Panc1 (cell line): ENCODE data around the gene C1orf159. TPM values are rescaled to one million over a fixed set of nuclear protein-coding genes. Genes with fewer than 3 reads are reported as not detected.

Source experiments
- ATAC-seq: fragments of 200-7000 bp; cut with Tn5 transposase; 2 replicates; pipeline ENCODE4 v1.9.1; 2020; ENCODE audit warnings: mild to moderate bottlenecking, moderate library complexity
- BruUV-seq: library from RNA; stranded (reverse); fragments of 400-500 nt; replicated peaks from 2 replicates; lab custom pipeline; 2021; lab: Mats Ljungman, UMichigan
- CTCF ChIA-PET: fragments of 300-600 bp; sonication (Branson Sonifier 250); formaldehyde crosslinking; loops from one replicate; lab custom pipeline; 2022; ENCODE audit warnings: antibody characterized with exemption; lab: Charles Lee
- POLR2A ChIA-PET: fragments of 300-600 bp; sonication (Branson Sonifier 250); formaldehyde crosslinking; loops from one replicate; lab custom pipeline; 2022; ENCODE audit warnings: antibody characterized with exemption; lab: Charles Lee
- DNase-seq: peaks from one replicate; pipeline ENCODE4 v3.0.0-alpha.2; 2010; ENCODE audit warnings: low read depth, low spot score
- H3K27ac ChIP-seq: 2 replicates; pipeline ENCODE4 v1.5.1; 2011; ENCODE audit warnings: mild to moderate bottlenecking, low read length, inconsistent platforms
- H3K27me3 ChIP-seq: fragments of 200-500 bp; sonication (Bioruptor generic); 2 replicates; pipeline ENCODE4 v1.6.0; 2014; ENCODE audit warnings: low read length, inconsistent platforms; ENCODE audit not compliant: control insufficient read depth, insufficient read depth
- H3K36me3 ChIP-seq: fragments of 200-500 bp; sonication (Bioruptor generic); 2 replicates; pipeline ENCODE4 v1.5.1; 2014; ENCODE audit warnings: inconsistent platforms, mild to moderate bottlenecking, low read length, moderate library complexity; ENCODE audit not compliant: control insufficient read depth, insufficient read depth
- H3K4me1 ChIP-seq: 2 replicates; pipeline ENCODE4 v1.5.1; 2011; ENCODE audit warnings: inconsistent platforms, mild to moderate bottlenecking, low read length, moderate library complexity; ENCODE audit not compliant: control insufficient read depth, insufficient read depth
- H3K4me3 ChIP-seq, 2 experiments: 2 replicates each; pipeline ENCODE4 v1.5.1; 2011 to 2012; ENCODE audit warnings: low read depth in 2 of 2, low read length in 2 of 2, mild to moderate bottlenecking in 2 of 2, inconsistent platforms in 1 of 2, moderate library complexity in 1 of 2
- H3K9me3 ChIP-seq: fragments of 200-500 bp; sonication (Bioruptor generic); 2 replicates; pipeline ENCODE4 v1.5.1; 2014; ENCODE audit warnings: low read depth, mild to moderate bottlenecking, inconsistent platforms, low read length, moderate library complexity; ENCODE audit not compliant: control insufficient read depth, insufficient read depth
- POLR2AphosphoS5 ChIP-seq: IDR thresholded peaks from 2 replicates; pipeline ENCODE4 v1.6.1; 2012; ENCODE audit warnings: mild to moderate bottlenecking, low read depth, low read length, moderate library complexity
- SIN3A ChIP-seq: IDR thresholded peaks from 2 replicates; pipeline ENCODE4 v1.6.1; 2012; ENCODE audit warnings: low read depth, mild to moderate bottlenecking, low read length, moderate library complexity, borderline replicate concordance; ENCODE audit not compliant: insufficient read depth
- TCF7L2 ChIP-seq: IDR thresholded peaks from 2 replicates; pipeline ENCODE4 v1.6.1; 2011; ENCODE audit warnings: mild to moderate bottlenecking, low read depth, low read length, inconsistent platforms
- in situ Hi-C: cut with HindIII; loops from 2 replicates; pipeline ENCODE4 v1.10.0; 2016; ENCODE audit warnings: low sequenced_read_pairs, low pct_unique_long_range_greater_than_20kb
- intact Hi-C: fragments of 100-400 bp; cut with micrococcal nuclease; formaldehyde crosslinking; loops from one replicate; pipeline ENCODE4 v1.10.0; 2022; ENCODE audit not compliant: unreplicated experiment
- total RNA-seq: library from RNA; stranded (reverse); gene quantifications from one replicate; pipeline ENCODE4 v1.2.1, GENCODE V29; 2021; ENCODE audit not compliant: unreplicated experiment
- TF ChIP-seq, protein P1 (sequence below): fragments of 450-650 bp; IDR thresholded peaks from 2 replicates; pipeline ENCODE4 v1.5.1; 2017; ENCODE audit warnings: mild to moderate bottlenecking
- TF ChIP-seq, protein P2 (sequence below), 2 experiments: IDR thresholded peaks; 2 replicates each; pipeline ENCODE4 v1.6.1; 2011 to 2012; ENCODE audit warnings: low read depth in 2 of 2, control low read depth in 1 of 2, low read length in 1 of 2, mild to moderate bottlenecking in 1 of 2, moderate library complexity in 1 of 2; ENCODE audit not compliant: insufficient read depth in 1 of 2

C1orf159 gene
- total RNA-seq, 1 experiment from 2014 or later: 28.8 TPM

- ChIA-PET POLR2A (no interaction called here), CTCF (interaction anchor here (0.6 kb wide), 1 partner anchor 12 kb away, joined by 4 read pairs; no protein-coding TSS in a partner anchor)
- in situ Hi-C loops: no loop called here
- DNase-seq: no peak
- peak; percentile 44; the same call in 1 of the 2 replicates for ATAC-seq
- H3K36me3 ChIP-seq: no peaks in the 10 kb centered on the region
- H3K9me3 ChIP-seq: no peaks in the 10 kb centered on the region
- H3K27me3 ChIP-seq: no peaks in the 10 kb centered on the region
- intact Hi-C loops: no loop called here
- TF ChIP-seq TCF7L2: no peak
- TF ChIP-seq, protein P1, sequence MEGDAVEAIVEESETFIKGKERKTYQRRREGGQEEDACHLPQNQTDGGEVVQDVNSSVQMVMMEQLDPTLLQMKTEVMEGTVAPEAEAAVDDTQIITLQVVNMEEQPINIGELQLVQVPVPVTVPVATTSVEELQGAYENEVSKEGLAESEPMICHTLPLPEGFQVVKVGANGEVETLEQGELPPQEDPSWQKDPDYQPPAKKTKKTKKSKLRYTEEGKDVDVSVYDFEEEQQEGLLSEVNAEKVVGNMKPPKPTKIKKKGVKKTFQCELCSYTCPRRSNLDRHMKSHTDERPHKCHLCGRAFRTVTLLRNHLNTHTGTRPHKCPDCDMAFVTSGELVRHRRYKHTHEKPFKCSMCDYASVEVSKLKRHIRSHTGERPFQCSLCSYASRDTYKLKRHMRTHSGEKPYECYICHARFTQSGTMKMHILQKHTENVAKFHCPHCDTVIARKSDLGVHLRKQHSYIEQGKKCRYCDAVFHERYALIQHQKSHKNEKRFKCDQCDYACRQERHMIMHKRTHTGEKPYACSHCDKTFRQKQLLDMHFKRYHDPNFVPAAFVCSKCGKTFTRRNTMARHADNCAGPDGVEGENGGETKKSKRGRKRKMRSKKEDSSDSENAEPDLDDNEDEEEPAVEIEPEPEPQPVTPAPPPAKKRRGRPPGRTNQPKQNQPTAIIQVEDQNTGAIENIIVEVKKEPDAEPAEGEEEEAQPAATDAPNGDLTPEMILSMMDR: no peak
- no peak for TF ChIP-seq POLR2AphosphoS5
- TF ChIP-seq, protein P2, sequence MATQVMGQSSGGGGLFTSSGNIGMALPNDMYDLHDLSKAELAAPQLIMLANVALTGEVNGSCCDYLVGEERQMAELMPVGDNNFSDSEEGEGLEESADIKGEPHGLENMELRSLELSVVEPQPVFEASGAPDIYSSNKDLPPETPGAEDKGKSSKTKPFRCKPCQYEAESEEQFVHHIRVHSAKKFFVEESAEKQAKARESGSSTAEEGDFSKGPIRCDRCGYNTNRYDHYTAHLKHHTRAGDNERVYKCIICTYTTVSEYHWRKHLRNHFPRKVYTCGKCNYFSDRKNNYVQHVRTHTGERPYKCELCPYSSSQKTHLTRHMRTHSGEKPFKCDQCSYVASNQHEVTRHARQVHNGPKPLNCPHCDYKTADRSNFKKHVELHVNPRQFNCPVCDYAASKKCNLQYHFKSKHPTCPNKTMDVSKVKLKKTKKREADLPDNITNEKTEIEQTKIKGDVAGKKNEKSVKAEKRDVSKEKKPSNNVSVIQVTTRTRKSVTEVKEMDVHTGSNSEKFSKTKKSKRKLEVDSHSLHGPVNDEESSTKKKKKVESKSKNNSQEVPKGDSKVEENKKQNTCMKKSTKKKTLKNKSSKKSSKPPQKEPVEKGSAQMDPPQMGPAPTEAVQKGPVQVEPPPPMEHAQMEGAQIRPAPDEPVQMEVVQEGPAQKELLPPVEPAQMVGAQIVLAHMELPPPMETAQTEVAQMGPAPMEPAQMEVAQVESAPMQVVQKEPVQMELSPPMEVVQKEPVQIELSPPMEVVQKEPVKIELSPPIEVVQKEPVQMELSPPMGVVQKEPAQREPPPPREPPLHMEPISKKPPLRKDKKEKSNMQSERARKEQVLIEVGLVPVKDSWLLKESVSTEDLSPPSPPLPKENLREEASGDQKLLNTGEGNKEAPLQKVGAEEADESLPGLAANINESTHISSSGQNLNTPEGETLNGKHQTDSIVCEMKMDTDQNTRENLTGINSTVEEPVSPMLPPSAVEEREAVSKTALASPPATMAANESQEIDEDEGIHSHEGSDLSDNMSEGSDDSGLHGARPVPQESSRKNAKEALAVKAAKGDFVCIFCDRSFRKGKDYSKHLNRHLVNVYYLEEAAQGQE (IDR thresholded peaks at IDR 0.05; ENCODE audit: insufficient read depth in 1 of 2, low read depth in 2 of 2, low read length in 1 of 2): no peak
- TF ChIP-seq SIN3A: no peak
- no TSS peak for BruUV-seq
- H3K27ac ChIP-seq: no peak overlapping the region
- H3K4me1 ChIP-seq: no peaks in the 10 kb centered on the region; the same call in 1 of the 2 replicates
- H3K4me3 ChIP-seq: no peak overlapping the region
Observed at GRCh38 chr1:1136547-1137230, 20.8 kb upstream of the C1orf159 start.

- Histone ChIP-seq H3K36me3 (no peaks in the 10 kb centered on the region), H3K27ac (no peak overlapping the region), H3K27me3 (no peaks in the 10 kb centered on the region), H3K4me3 (no peak overlapping the region), H3K4me1 (no peaks in the 10 kb centered on the region), H3K9me3 (no peaks in the 10 kb centered on the region)
- BruUV-seq: no TSS peak
- ChIA-PET POLR2A (no interaction called here), CTCF (no interaction called here)
- in situ Hi-C loops: no loop called here
- DNase-seq (no peak), ATAC-seq (no peak)
- TF ChIP-seq, protein P2 (IDR thresholded peaks at IDR 0.05; ENCODE audit: insufficient read depth in 1 of 2, low read depth in 2 of 2, low read length in 1 of 2): no peak
- TF ChIP-seq, protein P1: no peak
- TF ChIP-seq POLR2AphosphoS5: no peak
- TF ChIP-seq TCF7L2: no peak
- intact Hi-C loops: no loop called here
Observed at GRCh38 chr1:1135339-1136136, 19.6 kb upstream of the C1orf159 start.
